ENCODE measurements around the gene VANGL2.

The VANGL2 gene

GRCh38 chr1:160431006-160431405, 30.6 kb downstream of the VANGL2 start:
- TF ChIP-seq, protein P1, sequence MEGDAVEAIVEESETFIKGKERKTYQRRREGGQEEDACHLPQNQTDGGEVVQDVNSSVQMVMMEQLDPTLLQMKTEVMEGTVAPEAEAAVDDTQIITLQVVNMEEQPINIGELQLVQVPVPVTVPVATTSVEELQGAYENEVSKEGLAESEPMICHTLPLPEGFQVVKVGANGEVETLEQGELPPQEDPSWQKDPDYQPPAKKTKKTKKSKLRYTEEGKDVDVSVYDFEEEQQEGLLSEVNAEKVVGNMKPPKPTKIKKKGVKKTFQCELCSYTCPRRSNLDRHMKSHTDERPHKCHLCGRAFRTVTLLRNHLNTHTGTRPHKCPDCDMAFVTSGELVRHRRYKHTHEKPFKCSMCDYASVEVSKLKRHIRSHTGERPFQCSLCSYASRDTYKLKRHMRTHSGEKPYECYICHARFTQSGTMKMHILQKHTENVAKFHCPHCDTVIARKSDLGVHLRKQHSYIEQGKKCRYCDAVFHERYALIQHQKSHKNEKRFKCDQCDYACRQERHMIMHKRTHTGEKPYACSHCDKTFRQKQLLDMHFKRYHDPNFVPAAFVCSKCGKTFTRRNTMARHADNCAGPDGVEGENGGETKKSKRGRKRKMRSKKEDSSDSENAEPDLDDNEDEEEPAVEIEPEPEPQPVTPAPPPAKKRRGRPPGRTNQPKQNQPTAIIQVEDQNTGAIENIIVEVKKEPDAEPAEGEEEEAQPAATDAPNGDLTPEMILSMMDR (IDR thresholded peaks at IDR 0.05; ENCODE audit: low read length, missing control alignments) = no peak
- H3K4me3 ChIP-seq (replicated peaks; ENCODE audit: low read depth, low read length) = no peak overlapping the region
- DNase-seq (ENCODE audit: low read depth) = no peak

DNA sequence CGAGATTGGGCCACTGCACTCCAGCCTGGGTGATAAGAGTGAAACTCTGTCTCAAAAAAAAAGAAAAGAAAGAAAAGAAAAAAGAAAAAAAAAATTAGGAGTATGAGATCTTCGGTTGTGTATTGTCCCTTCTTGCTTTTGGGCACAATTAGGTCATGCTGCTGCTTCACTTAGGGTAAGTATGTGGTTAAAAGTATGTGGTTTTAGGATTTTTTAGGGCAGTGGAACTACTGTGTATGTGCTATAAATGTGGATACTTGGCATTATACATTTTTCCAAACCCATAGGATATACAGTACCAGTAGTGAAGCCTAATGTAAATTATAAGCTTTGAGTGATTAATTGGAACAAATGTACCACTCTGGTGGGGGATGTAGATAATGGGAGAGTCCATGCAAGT, 31.2 kb downstream of the VANGL2 start:
- DNase-seq (ENCODE audit: low read depth) = no peak
- TF ChIP-seq, protein P1 (IDR thresholded peaks at IDR 0.05; ENCODE audit: low read length, missing control alignments) = no peak
- no peak overlapping the region for H3K4me3 ChIP-seq (replicated peaks; ENCODE audit: low read depth, low read length)

- no peak overlapping the region for H3K4me3 ChIP-seq (replicated peaks; ENCODE audit: low read depth, low read length)
- TF ChIP-seq, protein P1 (IDR thresholded peaks at IDR 0.05; ENCODE audit: low read length, missing control alignments) = no peak
- DNase-seq (ENCODE audit: low read depth) = no peak
Observed at GRCh38 chr1:160432371-160432786, 32.0 kb downstream of the VANGL2 start.

GRCh38 chr1:160436966-160437365, 36.6 kb downstream of the VANGL2 start:
- TF ChIP-seq, protein P1 (IDR thresholded peaks at IDR 0.05; ENCODE audit: low read length, missing control alignments) = no peak
- no peak overlapping the region for H3K4me3 ChIP-seq (replicated peaks; ENCODE audit: low read depth, low read length)
- DNase-seq (ENCODE audit: low read depth) = no peak

DNA sequence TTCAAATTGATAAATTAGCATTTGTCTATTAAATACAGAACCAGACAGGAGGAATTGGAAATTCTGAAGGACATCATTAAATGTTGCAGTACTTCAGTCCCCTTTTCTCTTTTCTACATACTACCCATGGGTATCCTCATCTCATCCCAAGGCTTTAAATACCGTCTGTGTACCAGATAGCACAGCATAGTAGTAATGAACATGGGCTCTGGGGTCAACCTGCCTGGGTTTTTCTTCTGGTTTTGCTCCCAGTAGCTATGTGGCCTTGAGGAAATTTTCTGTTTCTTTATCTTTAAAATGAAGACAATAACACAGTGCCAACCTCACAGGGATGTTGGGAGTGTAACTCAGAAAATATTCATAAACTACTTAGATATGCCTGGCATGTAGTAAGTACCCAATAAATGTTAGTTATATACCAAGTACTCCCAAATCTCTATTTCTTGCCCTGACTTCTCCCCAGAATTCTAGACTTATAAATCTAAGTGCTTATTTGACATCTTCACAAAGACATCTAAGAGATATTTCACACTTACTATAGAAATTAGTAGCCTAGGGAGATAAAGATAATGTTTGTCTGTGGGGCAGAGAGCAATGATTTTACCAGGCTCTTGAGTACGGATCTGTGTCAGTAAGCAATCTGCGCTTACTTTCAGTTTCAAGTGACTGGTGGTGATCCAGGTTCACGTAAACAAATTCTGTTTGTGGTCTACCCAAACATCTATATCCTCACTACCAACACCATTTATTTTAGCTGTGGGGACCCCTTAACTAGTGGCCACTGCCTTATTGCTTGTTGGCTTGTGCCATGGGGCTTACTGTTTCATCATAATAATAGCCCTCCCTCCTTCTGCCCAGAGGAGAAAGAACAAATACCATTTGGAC, 37.3 kb downstream of the VANGL2 start:
- H3K4me3 ChIP-seq (replicated peaks; ENCODE audit: low read depth, low read length) = no peak overlapping the region
- DNase-seq (ENCODE audit: low read depth) = no peak

DNA sequence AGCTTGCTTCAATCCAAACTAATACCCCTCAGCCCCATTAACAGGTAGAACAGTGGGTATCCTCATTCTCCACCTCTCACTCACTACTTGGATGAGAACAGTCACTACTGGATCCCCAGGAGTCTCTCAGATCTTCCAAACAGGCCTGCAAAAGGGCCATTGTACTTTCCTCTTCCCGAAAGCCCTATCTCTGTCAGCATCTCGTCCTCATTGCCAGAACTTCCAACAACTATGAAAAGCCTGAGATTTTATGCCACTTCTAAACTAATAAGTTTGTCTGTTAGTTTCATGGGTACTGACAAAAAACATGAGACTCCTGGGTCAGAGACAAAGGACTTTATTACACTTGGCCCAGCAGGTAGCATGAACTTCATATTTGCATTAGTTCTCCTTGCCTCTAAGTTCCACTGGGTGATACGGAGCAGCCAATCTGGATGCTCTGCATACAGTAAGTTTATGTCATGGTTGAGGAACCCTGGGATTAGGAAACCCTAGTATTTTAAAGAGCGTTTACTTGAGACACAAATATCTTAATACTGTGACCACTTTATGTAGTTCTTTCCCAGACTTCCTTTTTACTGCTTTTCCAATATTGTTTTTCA, 38.1 kb downstream of the VANGL2 start:
- TF ChIP-seq, protein P1 (IDR thresholded peaks at IDR 0.05; ENCODE audit: low read length, missing control alignments) = no peak
- no peak overlapping the region for H3K4me3 ChIP-seq (replicated peaks; ENCODE audit: low read depth, low read length)
- no peak for DNase-seq (ENCODE audit: low read depth)

More for the DNA sequence above, 37.3 kb downstream of the VANGL2 start:
- TF ChIP-seq, protein P1 (IDR thresholded peaks at IDR 0.05; ENCODE audit: low read length, missing control alignments) = no peak
